ENCODE measurements around the gene SYNM.

DNA sequence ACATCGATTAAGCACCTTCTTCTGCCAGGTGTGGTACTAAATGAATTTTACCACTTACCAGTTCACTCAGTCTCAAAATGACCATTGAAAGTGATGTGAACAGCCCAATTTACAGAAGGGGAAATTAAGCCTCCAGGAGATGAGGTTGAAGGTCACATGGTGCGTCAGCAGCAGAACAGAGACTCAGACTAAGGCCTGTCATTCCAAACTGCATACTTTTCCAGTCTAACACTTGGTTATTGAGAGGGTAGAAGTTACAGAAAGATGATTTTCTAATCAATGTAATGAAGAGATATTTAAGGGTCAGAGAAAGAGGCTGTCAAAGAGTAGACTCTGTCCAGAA is 76.1 kb downstream of the SYNM start:
- TF ChIP-seq, protein P1, sequence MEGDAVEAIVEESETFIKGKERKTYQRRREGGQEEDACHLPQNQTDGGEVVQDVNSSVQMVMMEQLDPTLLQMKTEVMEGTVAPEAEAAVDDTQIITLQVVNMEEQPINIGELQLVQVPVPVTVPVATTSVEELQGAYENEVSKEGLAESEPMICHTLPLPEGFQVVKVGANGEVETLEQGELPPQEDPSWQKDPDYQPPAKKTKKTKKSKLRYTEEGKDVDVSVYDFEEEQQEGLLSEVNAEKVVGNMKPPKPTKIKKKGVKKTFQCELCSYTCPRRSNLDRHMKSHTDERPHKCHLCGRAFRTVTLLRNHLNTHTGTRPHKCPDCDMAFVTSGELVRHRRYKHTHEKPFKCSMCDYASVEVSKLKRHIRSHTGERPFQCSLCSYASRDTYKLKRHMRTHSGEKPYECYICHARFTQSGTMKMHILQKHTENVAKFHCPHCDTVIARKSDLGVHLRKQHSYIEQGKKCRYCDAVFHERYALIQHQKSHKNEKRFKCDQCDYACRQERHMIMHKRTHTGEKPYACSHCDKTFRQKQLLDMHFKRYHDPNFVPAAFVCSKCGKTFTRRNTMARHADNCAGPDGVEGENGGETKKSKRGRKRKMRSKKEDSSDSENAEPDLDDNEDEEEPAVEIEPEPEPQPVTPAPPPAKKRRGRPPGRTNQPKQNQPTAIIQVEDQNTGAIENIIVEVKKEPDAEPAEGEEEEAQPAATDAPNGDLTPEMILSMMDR (IDR thresholded peaks at IDR 0.05): no peak
- TF ChIP-seq POLR2A (IDR thresholded peaks at IDR 0.05): no peak

Data from Peyer's patch (tissue), 4 donors.